OCI-LY7 (cell line): Measurements from ENCODE around the gene ANKRD22. TPM values are rescaled to one million over a fixed set of nuclear protein-coding genes. Genes with fewer than 3 reads are reported as not detected.

Source experiments
- Bru-seq: library from RNA; stranded (reverse); fragments of 400-500 nt; gene quantifications from one replicate; lab custom pipeline; 2021; lab: Mats Ljungman, UMichigan
- BruChase-seq, 2 experiments: library from RNA; stranded (reverse); fragments of 400-500 nt; gene quantifications; one replicate each; lab custom pipeline; 2021; lab: Mats Ljungman, UMichigan
- BruUV-seq: library from RNA; stranded (reverse); fragments of 400-500 nt; replicated peaks from 2 replicates; lab custom pipeline; 2021; lab: Mats Ljungman, UMichigan
- CTCF ChIA-PET: fragments of 300-600 bp; sonication (Branson Sonifier 250); formaldehyde crosslinking; loops from one replicate; lab custom pipeline; 2022; ENCODE audit warnings: antibody characterized with exemption; ENCODE audit not compliant: unreplicated experiment; lab: Charles Lee
- POLR2A ChIA-PET: fragments of 300-600 bp; sonication (Branson Sonifier 250); formaldehyde crosslinking; loops from one replicate; lab custom pipeline; 2022; ENCODE audit warnings: antibody characterized with exemption; lab: Charles Lee
- DNase-seq: peaks from one replicate; pipeline ENCODE4 v3.0.0-alpha.2; 2015; ENCODE audit warnings: low spot score
- H2AFZ ChIP-seq: fragments of 200-600 bp; sonication (generic), shearing (Covaris generic); 2 replicates; pipeline ENCODE4 v1.6.1; 2014; ENCODE audit warnings: mild to moderate bottlenecking, antibody characterized with exemption, low read length, moderate library complexity
- H3K27ac ChIP-seq: fragments of 200-600 bp; sonication (generic); 2 replicates; pipeline ENCODE4 v1.5.1; 2014; ENCODE audit warnings: mixed run types, low read depth, mild to moderate bottlenecking, moderate library complexity, low read length, inconsistent platforms; ENCODE audit not compliant: poor library complexity, severe bottlenecking
- H3K36me3 ChIP-seq: fragments of 200-600 bp; sonication (generic); 2 replicates; pipeline ENCODE4 v1.6.1; 2014; ENCODE audit warnings: mild to moderate bottlenecking, antibody characterized with exemption, low read length, moderate library complexity, mixed read lengths; ENCODE audit not compliant: insufficient read depth
- H3K4me1 ChIP-seq: fragments of 200-600 bp; sonication (generic); 2 replicates; pipeline ENCODE4 v1.5.1; 2014; ENCODE audit warnings: mild to moderate bottlenecking, low read length; ENCODE audit not compliant: insufficient read depth, poor library complexity, severe bottlenecking
- H3K4me2 ChIP-seq: fragments of 200-600 bp; sonication (generic); 2 replicates; pipeline ENCODE4 v1.6.1; 2014; ENCODE audit warnings: mild to moderate bottlenecking, low read length
- H3K4me3 ChIP-seq: fragments of 200-600 bp; sonication (generic); 2 replicates; pipeline ENCODE4 v1.5.1; 2014; ENCODE audit warnings: mild to moderate bottlenecking, low read depth, low read length; ENCODE audit not compliant: poor library complexity, severe bottlenecking
- H3K79me2 ChIP-seq: fragments of 200-600 bp; sonication (generic); 2 replicates; pipeline ENCODE4 v1.6.1; 2016; ENCODE audit warnings: low read depth, mild to moderate bottlenecking, low read length, moderate library complexity, mixed read lengths; ENCODE audit not compliant: insufficient read depth
- H3K9me2 ChIP-seq: fragments of 200-600 bp; sonication (generic); 2 replicates; pipeline ENCODE4 v1.6.1; 2016; ENCODE audit warnings: mild to moderate bottlenecking, low read length, mixed read lengths; ENCODE audit not compliant: insufficient read depth
- H3K9me3 ChIP-seq: fragments of 200-600 bp; sonication (generic); 2 replicates; pipeline ENCODE4 v1.6.1; 2014; ENCODE audit warnings: mild to moderate bottlenecking, mixed run types, low read length, mixed read lengths
- H4K20me1 ChIP-seq: fragments of 200-600 bp; sonication (generic); 2 replicates; pipeline ENCODE4 v1.6.1; 2014; ENCODE audit warnings: mild to moderate bottlenecking, antibody characterized with exemption, low read length, moderate library complexity, mixed read lengths; ENCODE audit not compliant: insufficient read depth
- CTCF ChIP-seq: fragments of 200-600 bp; sonication (generic); conservative IDR thresholded peaks from 2 replicates; pipeline ENCODE4 v1.5.1; 2014; ENCODE audit warnings: mild to moderate bottlenecking, antibody characterized with exemption, low read length, moderate library complexity, mixed read lengths
- EZH2phosphoT487 ChIP-seq: fragments of 200-600 bp; sonication (generic); IDR thresholded peaks from 2 replicates; pipeline ENCODE4 v1.6.1; 2018; ENCODE audit warnings: low read depth, borderline replicate concordance, mild to moderate bottlenecking, mixed run types, antibody characterized with exemption, low read length, moderate library complexity, mixed read lengths
- intact Hi-C: fragments of 100-400 bp; cut with micrococcal nuclease; formaldehyde crosslinking; loops from one replicate; pipeline ENCODE4 v1.10.0; 2022; ENCODE audit not compliant: unreplicated experiment
- long read RNA-seq: library from polyadenylated mRNA; stranded (forward); transcript quantifications from one replicate; pipeline ENCODE4 v2.0.0, GENCODE V29; 2022
- total RNA-seq, 2 experiments: library from RNA; depleted of rRNA in 1 of 2; stranded (reverse); fragments of >200 nt in 1 of 2; shearing (Covaris generic) in 1 of 2; gene quantifications; 2 replicates each; pipeline ENCODE4 v1.2.3, GENCODE V29; 2014 to 2022

The ANKRD22 gene
- total RNA-seq (2014; rRNA removed; shearing (Covaris generic)) (not detected in 2 replicates), total RNA-seq (2022) (not detected in 2 replicates), Bru-seq, nascent RNA (not detected), BruChase-seq, experiment 1, labeled RNA remaining after a 6-hour chase (not detected), BruChase-seq, experiment 2, labeled RNA remaining after a 2-hour chase (percentile 5 among the genes with signal in this experiment)
- long read RNA-seq, result 0 reads

- CTCF ChIA-PET, result no interaction called here
- Histone ChIP-seq H3K79me2 (no peaks in the 10 kb centered on the region), H2AFZ (no peak within 1 kb of the TSS), H3K9me2 (no peaks in the 10 kb centered on the region), H3K4me2 (no peak within 1 kb of the TSS), H3K9me3 (no peaks in the 10 kb centered on the region), H3K36me3 (no peaks in the 10 kb centered on the region), H3K27ac (no peak within 1 kb of the TSS), H3K4me3 (no peak within 1 kb of the TSS), H3K4me1 (no peaks in the 10 kb centered on the region), H4K20me1 (no peaks in the 10 kb centered on the region)
- intact Hi-C loops, result no loop called here
- DNase-seq, result no peak
- TF ChIP-seq EZH2phosphoT487 (no peak), CTCF (no peak)
- no TSS peak for BruUV-seq
- POLR2A ChIA-PET, result interaction anchor here (0.6 to 1.1 kb wide), 3 partner anchors 15 to 358 kb away, joined by 3 read pairs; partner anchors contain the start of gene STAMBPL1
These were observed at the start of gene ANKRD22 for GRCh38 chr10:88851706-88852105. TSS of gene ANKRD22 (minus strand) at chr10:88851844. CDS start at chr10:88851607, 237 bp downstream.

DNA sequence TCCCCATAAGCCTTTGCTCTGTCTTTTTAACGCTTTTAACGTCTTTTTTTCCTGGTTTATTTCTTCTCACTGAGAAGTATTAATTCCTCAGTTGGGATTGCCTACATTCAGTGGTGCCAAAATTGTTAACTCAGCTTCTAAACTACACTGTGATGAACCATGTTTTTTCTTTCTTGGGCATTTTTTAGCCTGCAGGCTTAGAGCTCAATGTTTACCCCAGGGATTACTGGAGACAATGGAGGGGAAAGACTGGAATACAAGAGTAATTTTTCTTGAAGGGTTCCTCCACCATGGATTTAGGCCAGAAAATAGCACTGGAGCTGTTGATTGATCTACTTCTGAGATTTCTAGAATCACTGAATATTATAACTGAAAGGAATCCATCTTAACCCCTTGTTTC lies 48.2 kb upstream of the ANKRD22 start:
- Histone ChIP-seq H3K79me2 (peaks cover 56% of the 10 kb centered on the region), H3K4me1 (peaks cover 60% of the 10 kb centered on the region), H3K9me3 (no peaks in the 10 kb centered on the region), H3K4me2 (no peak overlapping the region), H4K20me1 (no peaks in the 10 kb centered on the region), H3K4me3 (no peak overlapping the region), H3K9me2 (no peaks in the 10 kb centered on the region), H3K27ac (peak overlapping the region; percentile 92), H3K36me3 (peaks cover 68% of the 10 kb centered on the region), H2AFZ (no peak overlapping the region)
- no TSS peak for BruUV-seq
- ChIA-PET POLR2A (interaction anchor here (0.8 to 6.8 kb wide), 4 partner anchors 8 to 818 kb away, joined by 3 to 201 read pairs (median 10); partner anchors contain the start of genes FAS and STAMBPL1), CTCF (interaction anchor here (1.1 to 1.6 kb wide), 3 partner anchors 12 to 22 kb away, joined by 3 to 5 read pairs (median 3); no protein-coding TSS in a partner anchor)
- TF ChIP-seq EZH2phosphoT487 (no peak), CTCF (no peak)
- no peak for DNase-seq
- intact Hi-C loops, result no loop called here

DNA sequence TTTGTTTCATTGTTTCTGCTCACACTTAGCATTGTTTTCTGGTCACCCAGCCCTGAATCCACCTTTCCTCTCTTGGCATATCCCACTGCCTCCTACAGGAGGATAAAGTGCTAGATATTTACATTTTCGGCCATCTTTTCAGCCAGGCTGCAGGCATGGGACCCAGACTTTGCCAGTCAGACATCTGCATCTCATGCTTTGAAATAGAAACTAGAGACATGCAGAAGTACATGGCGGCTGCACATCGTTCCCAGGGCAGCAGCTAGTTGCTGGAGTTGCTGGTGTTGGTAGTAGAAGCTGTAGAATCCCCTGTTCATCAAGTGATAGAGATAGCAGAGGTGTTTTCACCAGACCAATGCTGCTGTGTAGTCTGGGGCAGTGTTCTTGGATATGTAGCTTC lies 47.1 kb upstream of the ANKRD22 start:
- Histone ChIP-seq H3K4me1 (peaks cover 60% of the 10 kb centered on the region), H2AFZ (no peak overlapping the region), H4K20me1 (no peaks in the 10 kb centered on the region), H3K4me3 (no peak overlapping the region), H3K27ac (no peak overlapping the region), H3K79me2 (peaks cover 62% of the 10 kb centered on the region), H3K36me3 (peaks cover 65% of the 10 kb centered on the region), H3K9me2 (no peaks in the 10 kb centered on the region), H3K9me3 (no peaks in the 10 kb centered on the region), H3K4me2 (peak overlapping the region; percentile 13; the same call in 1 of the 2 replicates)
- no peak for DNase-seq
- no TSS peak for BruUV-seq
- intact Hi-C loops, result no loop called here
- TF ChIP-seq EZH2phosphoT487, result no peak
- TF ChIP-seq CTCF, result no peak
- ChIA-PET CTCF (interaction anchor here (0.9 kb wide), 1 partner anchor 10 kb away, joined by 3 read pairs; no protein-coding TSS in a partner anchor), POLR2A (interaction anchor here (0.9 to 6.8 kb wide), 5 partner anchors 9 to 1310 kb away, joined by 3 to 201 read pairs (median 6); partner anchors contain the start of genes FAS and STAMBPL1)
